WTC11 (cell line): ENCODE results near the gene MBD2. TPM values are rescaled to one million over a fixed set of nuclear protein-coding genes. Genes with fewer than 3 reads are reported as not detected.

Experiments used
- ATAC-seq: fragments of 200-7000 bp; cut with Tn5 transposase; 2 replicates; pipeline ENCODE4 v1.10.0; 2021; ENCODE audit warnings: mild to moderate bottlenecking, moderate library complexity
- CTCF ChIA-PET: fragments of 300-600 bp; sonication (Branson Sonifier 250); formaldehyde crosslinking; loops from one replicate; lab custom pipeline; 2021; ENCODE audit warnings: antibody characterized with exemption; lab: Charles Lee
- POLR2A ChIA-PET: fragments of 350-600 bp; sonication (Branson Sonifier 250); formaldehyde crosslinking; loops from one replicate; lab custom pipeline; 2021; ENCODE audit warnings: antibody characterized with exemption; lab: Charles Lee
- DNase-seq: peaks from one replicate; pipeline ENCODE4 v3.0.0; 2021; ENCODE audit warnings: low spot score
- H3K27ac Mint-ChIP-seq: 2 replicates; pipeline ENCODE4 v1.8.0; 2021; ENCODE audit warnings: mixed read lengths
- H3K27me3 Mint-ChIP-seq: 2 replicates; pipeline ENCODE4 v1.8.0; 2021; ENCODE audit warnings: low read depth, mild to moderate bottlenecking, moderate library complexity, mixed read lengths
- H3K36me3 Mint-ChIP-seq: 2 replicates; pipeline ENCODE4 v1.8.0; 2021; ENCODE audit warnings: mixed read lengths
- H3K4me1 Mint-ChIP-seq: 2 replicates; pipeline ENCODE4 v1.8.0; 2022; ENCODE audit warnings: mixed read lengths
- H3K4me3 Mint-ChIP-seq: 2 replicates; pipeline ENCODE4 v1.8.0; 2021; ENCODE audit warnings: mild to moderate bottlenecking, moderate library complexity, mixed read lengths
- H3K9me3 Mint-ChIP-seq: 2 replicates; pipeline ENCODE4 v1.8.0; 2021; ENCODE audit warnings: mixed read lengths
- ATF1 ChIP-seq: sonication (generic); formaldehyde crosslinking; IDR thresholded peaks from 2 replicates; pipeline ENCODE4 v1.8.1; 2023; ENCODE audit warnings: mild to moderate bottlenecking, moderate library complexity, missing genetic modification reagents
- CBFB ChIP-seq: sonication (generic); formaldehyde crosslinking; IDR thresholded peaks from 2 replicates; pipeline ENCODE4 v1.8.1; 2022; ENCODE audit warnings: mild to moderate bottlenecking, low read depth, missing genetic modification reagents
- ELF4 ChIP-seq: sonication (generic); formaldehyde crosslinking; IDR thresholded peaks from 2 replicates; pipeline ENCODE4 v1.8.1; 2022; ENCODE audit warnings: low read depth, mild to moderate bottlenecking, moderate library complexity, missing genetic modification reagents
- OVOL2 ChIP-seq: fragments of 250-450 bp; sonication (Bioruptor Pico); IDR thresholded peaks from 2 replicates; pipeline ENCODE4 v1.9.0; 2021; ENCODE audit warnings: mild to moderate bottlenecking, borderline replicate concordance
- SP1 ChIP-seq: sonication (generic); formaldehyde crosslinking; conservative IDR thresholded peaks from 2 replicates; pipeline ENCODE4 v1.8.1; 2022; ENCODE audit warnings: missing genetic modification reagents
- TEAD1 ChIP-seq: sonication (generic); formaldehyde crosslinking; IDR thresholded peaks from 2 replicates; pipeline ENCODE4 v1.8.0; 2022; ENCODE audit warnings: mild to moderate bottlenecking, missing genetic modification reagents
- TEAD4 ChIP-seq: sonication (generic); formaldehyde crosslinking; IDR thresholded peaks from 2 replicates; pipeline ENCODE4 v1.8.0; 2022; ENCODE audit warnings: mild to moderate bottlenecking, missing genetic modification reagents
- TP53 ChIP-seq: sonication (generic); formaldehyde crosslinking; IDR thresholded peaks from 2 replicates; pipeline ENCODE4 v1.8.1; 2023; ENCODE audit warnings: mild to moderate bottlenecking, missing genetic modification reagents
- ZNF138 ChIP-seq: sonication (generic); formaldehyde crosslinking; conservative IDR thresholded peaks from 2 replicates; pipeline ENCODE4 v1.8.1; 2022; ENCODE audit warnings: mild to moderate bottlenecking, moderate library complexity, missing genetic modification reagents
- ZNF219 ChIP-seq: sonication (generic); formaldehyde crosslinking; IDR thresholded peaks from 2 replicates; pipeline ENCODE4 v1.8.0; 2023; ENCODE audit warnings: missing genetic modification reagents, mild to moderate bottlenecking, borderline replicate concordance
- ZNF317 ChIP-seq: sonication (generic); formaldehyde crosslinking; IDR thresholded peaks from 2 replicates; pipeline ENCODE4 v1.8.1; 2023; ENCODE audit warnings: low read depth, mild to moderate bottlenecking, moderate library complexity, missing genetic modification reagents, borderline replicate concordance
- total RNA-seq: library from RNA; stranded (reverse); gene quantifications from 3 replicates; pipeline ENCODE4 v1.2.3, GENCODE V29; 2021
- TF ChIP-seq, protein P1 (sequence below): fragments of 250-450 bp; sonication (Bioruptor Pico); IDR thresholded peaks from 2 replicates; pipeline ENCODE4 v1.9.0; 2021; ENCODE audit warnings: mild to moderate bottlenecking, borderline replicate concordance
- TF ChIP-seq, protein P2 (sequence below): sonication (generic); formaldehyde crosslinking; IDR thresholded peaks from 2 replicates; pipeline ENCODE4 v1.8.1; 2022; ENCODE audit warnings: low read depth, missing genetic modification reagents, borderline replicate concordance
- TF ChIP-seq, protein P3 (sequence below): fragments of 250-450 bp; sonication (Bioruptor Pico); IDR thresholded peaks from 2 replicates; pipeline ENCODE4 v1.9.0; 2021; ENCODE audit warnings: mild to moderate bottlenecking
- TF ChIP-seq, protein P4 (sequence below): sonication (generic); formaldehyde crosslinking; IDR thresholded peaks from 2 replicates; pipeline ENCODE4 v1.8.0; 2023; ENCODE audit warnings: missing genetic modification reagents, mild to moderate bottlenecking, borderline replicate concordance
- TF ChIP-seq, protein P5 (sequence below): fragments of 250-450 bp; sonication (Bioruptor Pico); IDR thresholded peaks from 2 replicates; pipeline ENCODE4 v1.9.0; 2021; ENCODE audit warnings: moderate library complexity, mild to moderate bottlenecking, inconsistent platforms, borderline replicate concordance
- TF ChIP-seq, protein P6 (sequence below): sonication (generic); formaldehyde crosslinking; IDR thresholded peaks from 2 replicates; pipeline ENCODE4 v1.8.1; 2022; ENCODE audit warnings: mild to moderate bottlenecking, missing genetic modification reagents, moderate library complexity, borderline replicate concordance

The MBD2 gene
- total RNA-seq, 1 experiment from 2014 or later, result 42.7 TPM

DNA sequence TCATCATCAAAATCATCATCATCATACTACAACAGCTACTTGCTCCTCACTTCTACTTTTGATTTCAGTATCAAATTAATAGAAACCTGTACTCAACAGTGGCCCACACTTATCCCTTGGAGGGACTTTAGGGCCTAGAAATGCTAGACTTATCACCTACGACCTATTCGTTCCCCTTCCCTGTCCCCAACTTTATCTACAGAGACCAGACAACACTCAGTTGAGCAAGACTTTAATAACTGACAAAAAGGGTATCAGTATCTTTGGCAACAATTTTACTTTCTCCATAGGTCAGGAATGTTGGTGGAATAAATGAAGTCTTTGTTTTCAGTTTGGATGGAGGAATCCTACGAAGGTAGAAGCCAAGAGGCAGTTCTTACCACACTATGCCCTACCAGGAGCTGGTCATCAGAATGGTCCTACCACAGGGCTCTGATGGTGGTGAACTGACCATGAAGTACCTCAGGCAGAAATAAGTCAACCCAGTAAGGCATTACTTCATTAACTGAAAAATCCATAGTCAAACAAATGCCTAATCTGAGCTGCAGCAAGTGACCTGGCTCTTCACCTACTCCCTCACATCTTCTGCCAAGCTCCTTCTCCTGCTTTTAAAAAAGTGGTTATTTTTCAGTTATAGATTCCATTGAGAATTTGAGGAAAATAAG, 26.6 kb downstream of the MBD2 start (continued):
- TF ChIP-seq, protein P1, sequence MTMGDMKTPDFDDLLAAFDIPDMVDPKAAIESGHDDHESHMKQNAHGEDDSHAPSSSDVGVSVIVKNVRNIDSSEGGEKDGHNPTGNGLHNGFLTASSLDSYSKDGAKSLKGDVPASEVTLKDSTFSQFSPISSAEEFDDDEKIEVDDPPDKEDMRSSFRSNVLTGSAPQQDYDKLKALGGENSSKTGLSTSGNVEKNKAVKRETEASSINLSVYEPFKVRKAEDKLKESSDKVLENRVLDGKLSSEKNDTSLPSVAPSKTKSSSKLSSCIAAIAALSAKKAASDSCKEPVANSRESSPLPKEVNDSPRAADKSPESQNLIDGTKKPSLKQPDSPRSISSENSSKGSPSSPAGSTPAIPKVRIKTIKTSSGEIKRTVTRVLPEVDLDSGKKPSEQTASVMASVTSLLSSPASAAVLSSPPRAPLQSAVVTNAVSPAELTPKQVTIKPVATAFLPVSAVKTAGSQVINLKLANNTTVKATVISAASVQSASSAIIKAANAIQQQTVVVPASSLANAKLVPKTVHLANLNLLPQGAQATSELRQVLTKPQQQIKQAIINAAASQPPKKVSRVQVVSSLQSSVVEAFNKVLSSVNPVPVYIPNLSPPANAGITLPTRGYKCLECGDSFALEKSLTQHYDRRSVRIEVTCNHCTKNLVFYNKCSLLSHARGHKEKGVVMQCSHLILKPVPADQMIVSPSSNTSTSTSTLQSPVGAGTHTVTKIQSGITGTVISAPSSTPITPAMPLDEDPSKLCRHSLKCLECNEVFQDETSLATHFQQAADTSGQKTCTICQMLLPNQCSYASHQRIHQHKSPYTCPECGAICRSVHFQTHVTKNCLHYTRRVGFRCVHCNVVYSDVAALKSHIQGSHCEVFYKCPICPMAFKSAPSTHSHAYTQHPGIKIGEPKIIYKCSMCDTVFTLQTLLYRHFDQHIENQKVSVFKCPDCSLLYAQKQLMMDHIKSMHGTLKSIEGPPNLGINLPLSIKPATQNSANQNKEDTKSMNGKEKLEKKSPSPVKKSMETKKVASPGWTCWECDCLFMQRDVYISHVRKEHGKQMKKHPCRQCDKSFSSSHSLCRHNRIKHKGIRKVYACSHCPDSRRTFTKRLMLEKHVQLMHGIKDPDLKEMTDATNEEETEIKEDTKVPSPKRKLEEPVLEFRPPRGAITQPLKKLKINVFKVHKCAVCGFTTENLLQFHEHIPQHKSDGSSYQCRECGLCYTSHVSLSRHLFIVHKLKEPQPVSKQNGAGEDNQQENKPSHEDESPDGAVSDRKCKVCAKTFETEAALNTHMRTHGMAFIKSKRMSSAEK (CRISPR knock-in tag), result no peak
- TF ChIP-seq CBFB (CRISPR knock-in tag) (no peak), ZNF317 (CRISPR knock-in tag) (no peak)
- TF ChIP-seq, protein P2, sequence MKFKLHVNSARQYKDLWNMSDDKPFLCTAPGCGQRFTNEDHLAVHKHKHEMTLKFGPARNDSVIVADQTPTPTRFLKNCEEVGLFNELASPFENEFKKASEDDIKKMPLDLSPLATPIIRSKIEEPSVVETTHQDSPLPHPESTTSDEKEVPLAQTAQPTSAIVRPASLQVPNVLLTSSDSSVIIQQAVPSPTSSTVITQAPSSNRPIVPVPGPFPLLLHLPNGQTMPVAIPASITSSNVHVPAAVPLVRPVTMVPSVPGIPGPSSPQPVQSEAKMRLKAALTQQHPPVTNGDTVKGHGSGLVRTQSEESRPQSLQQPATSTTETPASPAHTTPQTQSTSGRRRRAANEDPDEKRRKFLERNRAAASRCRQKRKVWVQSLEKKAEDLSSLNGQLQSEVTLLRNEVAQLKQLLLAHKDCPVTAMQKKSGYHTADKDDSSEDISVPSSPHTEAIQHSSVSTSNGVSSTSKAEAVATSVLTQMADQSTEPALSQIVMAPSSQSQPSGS (CRISPR knock-in tag), result no peak

DNA sequence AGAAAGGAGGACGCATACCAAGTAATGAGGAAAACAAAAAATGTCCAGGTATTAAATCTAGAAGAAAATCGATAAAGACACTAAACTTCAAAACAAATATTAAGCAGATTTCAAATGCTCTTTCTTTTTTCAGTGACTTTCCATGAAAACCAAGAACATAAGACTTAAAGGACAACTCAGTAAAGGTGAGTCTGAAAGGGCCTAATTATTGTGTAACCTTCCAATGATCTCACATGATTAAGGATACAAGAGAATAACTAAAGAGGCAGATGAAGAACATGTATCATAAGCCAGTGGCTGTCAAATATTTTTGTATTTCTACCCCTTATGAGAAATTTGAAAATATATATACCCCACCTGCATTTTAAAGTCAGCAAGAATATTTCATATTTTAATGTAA, 30.7 kb downstream of the MBD2 start:
- H3K36me3 Mint-ChIP-seq, result no peaks in the 10 kb centered on the region
- DNase-seq, result no peak
- POLR2A ChIA-PET, result no interaction called here
- no peaks in the 10 kb centered on the region for H3K9me3 Mint-ChIP-seq
- no peak overlapping the region for H3K4me3 Mint-ChIP-seq
- CTCF ChIA-PET, result no interaction called here
- no peak overlapping the region; the same call in 1 of the 2 replicates for H3K27ac Mint-ChIP-seq
- H3K4me1 Mint-ChIP-seq, result peaks cover 17% of the 10 kb centered on the region
- ATAC-seq, result no peak
- H3K27me3 Mint-ChIP-seq, result no peaks in the 10 kb centered on the region
- TF ChIP-seq, protein P3, sequence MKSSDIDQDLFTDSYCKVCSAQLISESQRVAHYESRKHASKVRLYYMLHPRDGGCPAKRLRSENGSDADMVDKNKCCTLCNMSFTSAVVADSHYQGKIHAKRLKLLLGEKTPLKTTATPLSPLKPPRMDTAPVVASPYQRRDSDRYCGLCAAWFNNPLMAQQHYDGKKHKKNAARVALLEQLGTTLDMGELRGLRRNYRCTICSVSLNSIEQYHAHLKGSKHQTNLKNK (CRISPR knock-in tag), result no peak
- TF ChIP-seq, protein P4, sequence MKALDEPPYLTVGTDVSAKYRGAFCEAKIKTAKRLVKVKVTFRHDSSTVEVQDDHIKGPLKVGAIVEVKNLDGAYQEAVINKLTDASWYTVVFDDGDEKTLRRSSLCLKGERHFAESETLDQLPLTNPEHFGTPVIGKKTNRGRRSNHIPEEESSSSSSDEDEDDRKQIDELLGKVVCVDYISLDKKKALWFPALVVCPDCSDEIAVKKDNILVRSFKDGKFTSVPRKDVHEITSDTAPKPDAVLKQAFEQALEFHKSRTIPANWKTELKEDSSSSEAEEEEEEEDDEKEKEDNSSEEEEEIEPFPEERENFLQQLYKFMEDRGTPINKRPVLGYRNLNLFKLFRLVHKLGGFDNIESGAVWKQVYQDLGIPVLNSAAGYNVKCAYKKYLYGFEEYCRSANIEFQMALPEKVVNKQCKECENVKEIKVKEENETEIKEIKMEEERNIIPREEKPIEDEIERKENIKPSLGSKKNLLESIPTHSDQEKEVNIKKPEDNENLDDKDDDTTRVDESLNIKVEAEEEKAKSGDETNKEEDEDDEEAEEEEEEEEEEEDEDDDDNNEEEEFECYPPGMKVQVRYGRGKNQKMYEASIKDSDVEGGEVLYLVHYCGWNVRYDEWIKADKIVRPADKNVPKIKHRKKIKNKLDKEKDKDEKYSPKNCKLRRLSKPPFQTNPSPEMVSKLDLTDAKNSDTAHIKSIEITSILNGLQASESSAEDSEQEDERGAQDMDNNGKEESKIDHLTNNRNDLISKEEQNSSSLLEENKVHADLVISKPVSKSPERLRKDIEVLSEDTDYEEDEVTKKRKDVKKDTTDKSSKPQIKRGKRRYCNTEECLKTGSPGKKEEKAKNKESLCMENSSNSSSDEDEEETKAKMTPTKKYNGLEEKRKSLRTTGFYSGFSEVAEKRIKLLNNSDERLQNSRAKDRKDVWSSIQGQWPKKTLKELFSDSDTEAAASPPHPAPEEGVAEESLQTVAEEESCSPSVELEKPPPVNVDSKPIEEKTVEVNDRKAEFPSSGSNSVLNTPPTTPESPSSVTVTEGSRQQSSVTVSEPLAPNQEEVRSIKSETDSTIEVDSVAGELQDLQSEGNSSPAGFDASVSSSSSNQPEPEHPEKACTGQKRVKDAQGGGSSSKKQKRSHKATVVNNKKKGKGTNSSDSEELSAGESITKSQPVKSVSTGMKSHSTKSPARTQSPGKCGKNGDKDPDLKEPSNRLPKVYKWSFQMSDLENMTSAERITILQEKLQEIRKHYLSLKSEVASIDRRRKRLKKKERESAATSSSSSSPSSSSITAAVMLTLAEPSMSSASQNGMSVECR (CRISPR knock-in tag), result no peak
- TF ChIP-seq ELF4 (no peak), OVOL2 (no peak), TEAD4 (CRISPR knock-in tag) (no peak), TEAD1 (CRISPR knock-in tag) (no peak), SP1 (no peak), ZNF138 (no peak), TP53 (CRISPR knock-in tag) (no peak), ZNF219 (CRISPR knock-in tag) (no peak), ATF1 (CRISPR knock-in tag) (no peak)
- TF ChIP-seq, protein P5, sequence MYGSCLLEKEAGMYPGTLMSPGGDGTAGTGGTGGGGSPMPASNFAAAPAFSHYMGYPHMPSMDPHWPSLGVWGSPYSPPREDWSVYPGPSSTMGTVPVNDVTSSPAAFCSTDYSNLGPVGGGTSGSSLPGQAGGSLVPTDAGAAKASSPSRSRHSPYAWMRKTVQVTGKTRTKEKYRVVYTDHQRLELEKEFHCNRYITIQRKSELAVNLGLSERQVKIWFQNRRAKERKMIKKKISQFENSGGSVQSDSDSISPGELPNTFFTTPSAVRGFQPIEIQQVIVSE (CRISPR knock-in tag), result no peak
- TF ChIP-seq, protein P6, sequence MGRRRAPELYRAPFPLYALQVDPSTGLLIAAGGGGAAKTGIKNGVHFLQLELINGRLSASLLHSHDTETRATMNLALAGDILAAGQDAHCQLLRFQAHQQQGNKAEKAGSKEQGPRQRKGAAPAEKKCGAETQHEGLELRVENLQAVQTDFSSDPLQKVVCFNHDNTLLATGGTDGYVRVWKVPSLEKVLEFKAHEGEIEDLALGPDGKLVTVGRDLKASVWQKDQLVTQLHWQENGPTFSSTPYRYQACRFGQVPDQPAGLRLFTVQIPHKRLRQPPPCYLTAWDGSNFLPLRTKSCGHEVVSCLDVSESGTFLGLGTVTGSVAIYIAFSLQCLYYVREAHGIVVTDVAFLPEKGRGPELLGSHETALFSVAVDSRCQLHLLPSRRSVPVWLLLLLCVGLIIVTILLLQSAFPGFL, result no peak
